ENCODE results near the gene RAB3A. TPM values are rescaled to one million over a fixed set of nuclear protein-coding genes. Genes with fewer than 3 reads are reported as not detected.

Gene RAB3A
- total RNA-seq, 1 experiment from 2014 or later: 2.7 TPM

DNA sequence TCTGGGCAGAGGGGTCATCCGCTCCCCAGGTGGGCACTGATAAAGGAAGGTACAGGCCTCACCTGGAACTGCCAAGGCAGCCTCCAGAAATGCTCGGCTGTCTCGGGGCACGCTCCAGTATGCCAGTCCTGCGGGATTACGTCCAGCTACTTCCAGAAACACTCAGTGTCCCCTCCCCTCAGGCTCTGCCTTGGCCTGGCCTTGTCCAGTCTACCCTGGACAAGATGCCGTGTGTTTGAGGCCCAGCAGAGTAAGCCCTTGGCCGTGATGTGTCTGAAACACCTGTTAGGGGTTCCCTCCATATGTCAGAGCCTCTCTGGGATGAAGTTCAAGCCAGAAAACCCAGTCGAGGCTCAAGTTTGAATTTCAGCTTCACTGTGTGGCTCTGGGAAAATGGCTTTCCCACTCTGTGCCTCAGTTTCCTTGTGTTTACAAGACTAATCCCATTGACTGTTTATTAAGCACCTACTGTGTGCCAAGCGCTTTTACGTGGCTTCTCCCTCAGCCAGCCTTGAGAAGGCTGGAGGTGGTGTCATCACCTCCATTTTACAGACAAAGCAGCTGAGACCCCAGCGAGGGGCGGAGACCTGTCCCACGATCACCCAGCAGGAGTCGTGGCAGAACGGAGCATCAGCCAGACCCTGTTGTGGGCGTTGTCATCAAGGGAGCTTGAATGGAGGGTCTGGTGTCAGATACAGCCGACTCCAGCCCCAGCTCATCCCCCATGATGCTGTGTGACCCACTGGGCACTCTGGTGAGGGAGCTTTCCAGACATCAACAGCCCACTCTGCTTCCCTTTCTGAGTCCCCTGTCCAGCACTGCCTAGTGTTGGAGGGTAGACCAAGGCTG is 52.8 kb downstream of the RAB3A start:
- no peak for DNase-seq (ENCODE audit: low spot score)

DNA sequence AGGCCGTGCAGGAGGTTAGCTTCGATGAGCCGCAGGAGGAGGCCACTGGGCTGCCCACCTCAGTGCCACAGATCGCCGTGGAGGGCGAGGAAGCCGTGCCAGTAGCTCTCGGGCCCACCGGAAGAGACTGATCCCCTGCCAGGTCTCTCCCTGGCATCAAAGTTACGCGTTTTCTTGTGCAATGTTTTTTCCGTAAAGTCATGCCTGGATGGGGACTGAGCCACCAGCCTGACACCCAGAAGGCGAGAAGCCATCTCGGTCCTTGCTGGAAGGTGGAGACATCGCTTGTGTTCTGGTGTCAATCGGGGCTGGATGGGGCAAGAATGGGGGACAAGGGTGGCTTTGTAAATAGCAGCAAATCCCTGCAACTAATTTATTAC is 54.3 kb downstream of the RAB3A start:
- no peak for DNase-seq (ENCODE audit: low spot score)

DNA sequence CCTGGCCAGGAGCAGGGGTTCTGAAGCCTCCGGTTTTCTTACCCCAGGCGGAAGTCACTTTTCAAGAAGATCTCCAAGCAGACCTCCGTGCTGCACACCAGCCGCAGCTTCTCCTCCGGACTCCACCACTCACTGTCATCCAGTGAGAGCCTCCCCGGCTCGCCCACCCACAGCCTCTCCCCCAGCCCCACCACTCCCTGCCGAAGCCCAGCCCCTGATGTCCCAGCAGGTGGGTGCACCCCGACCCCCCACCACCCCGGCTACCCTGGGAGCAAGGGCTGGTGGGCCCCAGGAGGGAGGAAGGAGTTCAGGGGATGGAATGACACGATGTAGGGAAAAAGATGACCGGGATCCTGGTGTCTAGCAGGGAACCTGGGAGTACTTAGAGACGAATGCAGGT is 56.4 kb downstream of the RAB3A start:
- no peak for DNase-seq (ENCODE audit: low spot score)

Small RNA genes within 50 kb of the gene (small RNA-seq; reads per million reads assigned to genes)
- not detected for gene IFI30

Other genes starting within 250 kb of the RAB3A start
- 0.13 and 0.28 TPM in 2 replicates for gene KCNN1, start 236.9 kb downstream of the RAB3A start, total RNA-seq (2014; rRNA removed; shearing (Covaris generic))
- 39.1 and 40.5 TPM in 2 replicates for gene ARRDC2, start 195.9 kb downstream of the RAB3A start, total RNA-seq (2014; rRNA removed; shearing (Covaris generic))
- not detected in 2 replicates for gene IL12RB1, start 117.1 kb downstream of the RAB3A start, total RNA-seq (2014; rRNA removed; shearing (Covaris generic))
- 8.6 and 13.8 TPM in 2 replicates for gene MAST3, start 106.3 kb downstream of the RAB3A start, total RNA-seq (2014; rRNA removed; shearing (Covaris generic))
- gene PIK3R2, start 50.9 kb downstream of the RAB3A start, total RNA-seq (2014; rRNA removed; shearing (Covaris generic)): 26.4 and 37.7 TPM in 2 replicates
- 58.9 and 74.6 TPM in 2 replicates for gene IFI30, start 30.2 kb downstream of the RAB3A start, total RNA-seq (2014; rRNA removed; shearing (Covaris generic))
- gene MPV17L2, start 10.8 kb downstream of the RAB3A start, total RNA-seq (2014; rRNA removed; shearing (Covaris generic)): 42.3 and 54.3 TPM in 2 replicates
- 3.4 TPM in 1 of 2 replicates, not detected in the other for gene PDE4C, start 22.4 kb upstream of the RAB3A start, total RNA-seq (2014; rRNA removed; shearing (Covaris generic))
- gene IQCN, start 70.4 kb upstream of the RAB3A start, total RNA-seq (2014; rRNA removed; shearing (Covaris generic)): 0.71 and 1.1 TPM in 2 replicates
- gene JUND, start 77.6 kb upstream of the RAB3A start, total RNA-seq (2014; rRNA removed; shearing (Covaris generic)): 379 and 438 TPM in 2 replicates
- 733 and 750 TPM in 2 replicates for gene LSM4, start 119.0 kb upstream of the RAB3A start, total RNA-seq (2014; rRNA removed; shearing (Covaris generic))
- 13.6 and 18.9 TPM in 2 replicates for gene PGPEP1, start 136.6 kb upstream of the RAB3A start, total RNA-seq (2014; rRNA removed; shearing (Covaris generic))
- gene GDF15, start 182.1 kb upstream of the RAB3A start, total RNA-seq (2014; rRNA removed; shearing (Covaris generic)): 529 and 584 TPM in 2 replicates
- gene LRRC25, start 193.6 kb upstream of the RAB3A start, total RNA-seq (2014; rRNA removed; shearing (Covaris generic)): not detected in 2 replicates
- 78.0 and 87.1 TPM in 2 replicates for gene SSBP4, start 215.4 kb upstream of the RAB3A start, total RNA-seq (2014; rRNA removed; shearing (Covaris generic))
- gene ISYNA1, start 234.1 kb upstream of the RAB3A start, total RNA-seq (2014; rRNA removed; shearing (Covaris generic)): 5.3 and 14.9 TPM in 2 replicates

Data from HT-29 (cell line).